Stimulated activated CD4-positive, alpha-beta T cell treated with anti-CD3 and anti-CD28 coated beads, Interleukin-12 subunit alpha, Interleukin-12 subunit beta, amount 100 ng/mL, for 24 hours (primary cell): ENCODE measurements around the gene ITPKA.

ENCODE experiments used
- DNase-seq, 2 experiments: peaks; one replicate each; pipeline ENCODE4 v3.0.0-alpha.2; 2020; ENCODE audit warnings: low read depth in 2 of 2

Gene ITPKA

GRCh38 chr15:41511331-41511898 lies 17.7 kb downstream of the ITPKA start:
- no peak for DNase-seq

DNA sequence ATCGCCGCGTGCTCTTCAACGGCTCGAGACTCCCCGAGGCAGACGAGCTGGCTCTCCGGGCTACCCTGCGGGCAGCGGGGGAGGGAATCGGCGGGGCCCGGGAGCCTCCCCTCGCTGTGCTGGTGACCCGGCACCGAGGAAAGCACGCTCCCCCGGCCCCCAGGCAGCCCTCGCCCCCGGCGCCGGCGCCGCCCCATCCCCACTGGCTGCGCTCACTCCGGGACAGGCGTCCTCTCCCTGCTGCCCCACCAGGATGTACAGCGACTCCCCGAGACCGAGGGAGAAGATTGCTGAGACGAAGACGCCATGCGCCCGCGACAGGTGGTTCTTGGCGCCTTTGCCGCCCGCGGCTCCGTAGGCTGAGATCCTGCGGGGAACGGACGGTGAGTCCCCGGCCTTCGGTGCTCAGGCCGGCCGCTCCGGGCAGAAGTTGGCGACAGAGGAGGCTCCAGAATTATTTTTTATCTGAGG lies 18.3 kb downstream of the ITPKA start:
- no peak for DNase-seq

- no peak for DNase-seq
Measured at GRCh38 chr15:41512512-41512939, 18.9 kb downstream of the ITPKA start.

- DNase-seq: no peak
Measured at GRCh38 chr15:41512940-41513505, 19.3 kb downstream of the ITPKA start.

DNA sequence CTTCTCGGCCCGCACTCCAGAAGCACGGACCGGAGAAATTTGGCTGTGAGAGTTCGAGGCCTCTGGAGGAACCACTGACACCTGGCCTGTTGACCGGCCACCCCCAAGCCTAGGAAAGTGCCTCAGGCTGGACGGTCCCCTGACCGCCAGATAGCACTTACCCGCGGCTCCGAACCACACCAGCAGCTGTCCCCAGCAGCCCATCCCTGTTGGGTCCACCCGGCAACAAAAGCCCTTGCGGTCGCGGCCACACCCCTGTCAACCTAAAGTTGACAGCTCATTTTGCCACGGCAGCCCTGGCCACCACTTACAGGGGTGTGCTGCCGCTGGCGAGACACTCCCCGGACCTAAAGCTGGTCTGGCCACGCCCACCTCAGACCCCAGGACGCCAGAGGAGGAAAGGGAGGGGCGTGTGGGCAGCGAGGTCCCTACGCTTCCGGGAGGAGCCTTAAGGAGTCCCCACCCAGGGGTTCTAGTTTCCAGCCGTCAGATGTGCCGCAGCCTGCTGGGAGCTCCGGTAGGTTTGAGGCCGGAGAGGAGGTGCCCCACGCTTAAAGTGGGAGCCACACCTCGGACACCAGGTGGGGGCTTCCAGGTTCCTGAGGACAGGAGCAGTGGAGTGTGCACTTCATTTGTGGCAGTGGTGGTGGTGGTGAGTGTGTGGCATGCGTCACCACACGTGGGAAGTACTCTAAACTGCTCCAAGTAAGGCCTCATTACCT lies 20.0 kb downstream of the ITPKA start, which contains the start of gene LTK:
TSS of gene LTK (minus strand) at position 322 of the 722 bp plus-strand sequence. CDS start at position 204, 118 bp downstream.
- DNase-seq: no peak

DNA sequence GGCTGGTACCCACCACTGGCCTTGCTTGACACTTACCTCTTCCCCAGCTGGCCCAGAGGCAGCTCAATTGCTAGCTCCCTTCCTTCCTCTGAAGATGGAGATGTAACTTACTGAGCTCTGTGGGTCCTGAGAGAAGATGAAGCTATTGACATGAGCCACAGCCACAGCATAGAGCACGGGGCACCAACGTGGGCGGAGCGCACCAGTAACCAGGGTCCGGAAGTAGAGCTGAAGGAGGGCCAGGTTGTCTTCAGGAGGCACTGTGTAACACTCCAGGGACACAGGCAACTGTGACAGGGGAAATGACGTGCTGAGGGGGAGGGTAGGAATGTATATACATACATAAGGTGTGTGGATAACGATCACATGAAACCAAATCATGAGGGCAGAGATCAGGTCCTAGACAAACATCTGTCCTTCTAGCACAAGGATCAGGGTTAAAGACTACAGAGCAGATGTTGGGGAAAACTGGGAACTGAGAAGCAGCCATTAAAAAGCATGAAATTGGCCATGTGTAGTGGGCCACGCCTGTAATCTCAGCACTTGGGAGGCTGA lies 24.3 kb downstream of the ITPKA start:
- DNase-seq: no peak

GRCh38 chr15:41520636-41521035 lies 27.0 kb downstream of the ITPKA start:
- no peak for DNase-seq

DNA sequence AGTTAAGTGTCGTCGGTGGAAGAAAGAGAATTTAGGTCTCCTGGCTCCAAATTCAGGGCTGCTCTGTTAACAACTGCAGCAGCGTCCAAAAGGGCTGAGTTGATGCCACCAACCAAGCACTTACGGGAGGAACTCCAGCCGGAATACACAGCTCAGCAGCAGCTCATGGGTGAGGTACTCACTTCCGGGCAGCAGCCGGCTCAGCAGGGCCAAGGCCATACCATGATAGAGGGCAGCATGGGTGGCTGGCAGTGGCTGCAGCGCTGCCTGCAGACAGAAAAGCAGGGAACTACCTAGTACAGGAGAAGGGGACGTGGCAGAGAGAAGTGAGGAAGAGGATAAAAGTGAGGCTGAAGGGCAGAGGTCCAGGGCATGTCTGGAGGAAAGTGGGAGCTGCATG lies 27.9 kb downstream of the ITPKA start:
- DNase-seq: no peak

GRCh38 chr15:41523097-41523496 lies 29.4 kb downstream of the ITPKA start:
- no peak for DNase-seq

DNA sequence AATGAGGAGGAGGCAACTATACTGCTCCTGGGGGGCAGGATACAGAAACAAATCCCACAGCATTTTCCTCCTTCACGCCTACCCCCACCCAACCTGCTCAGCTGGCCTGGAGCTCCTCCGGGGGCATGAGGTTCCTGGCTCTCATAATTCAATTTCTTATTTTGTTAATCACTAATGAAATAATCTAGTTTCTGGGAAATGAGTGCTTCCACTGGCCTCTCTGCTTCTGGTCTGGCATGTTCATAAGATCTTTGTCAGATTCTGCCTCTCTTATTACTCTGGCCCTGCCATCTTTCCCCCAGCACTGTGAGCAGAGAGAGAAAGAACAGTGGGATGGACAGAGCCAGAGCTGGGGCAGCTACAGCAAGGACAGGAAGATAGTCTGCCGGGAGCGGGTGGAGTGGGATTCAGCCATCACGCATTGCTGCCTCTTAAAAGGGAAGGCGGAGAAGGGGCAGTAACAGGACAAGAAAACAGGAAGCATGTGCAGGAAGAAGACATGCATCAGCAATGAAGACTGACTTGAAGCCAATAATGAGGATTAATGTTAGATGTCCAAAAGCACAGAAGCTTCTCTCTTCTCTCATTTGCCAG lies 36.8 kb downstream of the ITPKA start:
- no peak for DNase-seq

DNA sequence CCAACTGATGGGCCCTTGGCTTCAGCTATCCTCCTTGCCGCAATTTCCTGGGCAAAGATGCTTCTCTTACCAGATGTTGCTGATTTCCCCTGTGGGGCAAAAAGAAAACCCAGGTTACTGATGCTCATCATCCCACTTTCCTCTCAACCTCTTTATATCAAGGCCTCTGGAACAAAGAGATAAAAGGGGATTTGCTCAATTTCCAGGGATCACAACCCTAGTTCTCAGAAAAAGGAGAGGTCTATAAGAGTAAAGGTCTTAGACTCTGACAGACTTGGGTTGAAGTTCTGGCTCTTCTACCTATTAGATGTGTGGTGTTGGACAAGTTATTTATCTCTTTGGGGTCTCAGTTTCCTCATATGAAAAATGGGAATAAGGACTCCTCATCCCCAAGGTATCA lies 41.9 kb downstream of the ITPKA start:
- DNase-seq: no peak

DNA sequence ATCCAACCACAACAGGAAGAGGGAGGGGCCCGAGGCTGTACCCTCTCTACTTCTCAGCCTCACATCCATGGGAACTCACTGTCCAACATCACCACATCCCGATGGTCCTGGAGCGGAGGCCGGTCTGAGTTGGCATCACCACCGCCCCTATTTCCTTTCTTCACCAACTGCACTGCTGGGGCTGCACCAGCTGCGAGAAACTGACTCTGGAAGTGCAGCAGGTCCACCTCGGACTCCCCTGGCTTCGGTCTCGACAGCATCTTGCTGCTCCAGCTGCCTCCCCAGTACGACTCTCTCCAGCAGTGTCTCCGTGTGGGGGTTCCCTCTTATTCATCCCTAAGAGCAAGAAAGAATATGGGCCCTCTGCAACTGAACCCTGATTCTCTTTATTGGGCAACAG lies 43.2 kb downstream of the ITPKA start:
- no peak for DNase-seq

DNA sequence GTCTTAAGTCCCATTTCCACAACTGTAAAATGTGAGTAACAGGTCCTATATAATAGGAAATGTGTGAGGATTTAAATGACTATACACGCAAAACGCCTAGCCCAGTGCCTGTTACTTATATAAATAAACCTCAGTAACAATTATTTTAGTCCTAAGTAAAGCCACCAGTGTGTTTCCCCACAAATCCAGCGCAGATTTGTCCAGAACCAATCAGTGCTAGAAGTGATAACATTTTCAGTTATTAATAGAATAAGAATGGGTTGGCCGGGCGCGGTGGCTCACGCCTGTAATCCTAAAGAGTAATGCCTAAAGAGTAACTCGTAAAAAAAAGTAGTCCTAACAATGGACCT lies 49.8 kb downstream of the ITPKA start:
- DNase-seq: no peak

DNA sequence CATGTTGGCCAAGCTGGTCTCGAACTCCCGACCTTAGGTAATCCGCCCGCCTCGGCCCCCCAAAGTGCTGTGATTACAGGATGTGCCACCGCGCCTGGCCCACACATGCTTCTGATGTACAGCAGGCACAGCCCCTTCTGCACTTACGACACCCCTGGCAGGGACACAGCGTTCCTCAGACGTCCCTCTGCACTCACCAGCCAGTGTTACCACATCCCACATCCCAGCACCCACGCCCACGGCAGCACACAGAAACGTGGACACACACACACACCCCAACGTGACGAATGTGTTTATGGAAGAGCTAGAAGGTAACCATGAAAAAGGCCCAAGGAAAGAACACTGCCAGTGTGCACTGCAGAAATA lies 51.0 kb downstream of the ITPKA start:
- no peak for DNase-seq

DNA sequence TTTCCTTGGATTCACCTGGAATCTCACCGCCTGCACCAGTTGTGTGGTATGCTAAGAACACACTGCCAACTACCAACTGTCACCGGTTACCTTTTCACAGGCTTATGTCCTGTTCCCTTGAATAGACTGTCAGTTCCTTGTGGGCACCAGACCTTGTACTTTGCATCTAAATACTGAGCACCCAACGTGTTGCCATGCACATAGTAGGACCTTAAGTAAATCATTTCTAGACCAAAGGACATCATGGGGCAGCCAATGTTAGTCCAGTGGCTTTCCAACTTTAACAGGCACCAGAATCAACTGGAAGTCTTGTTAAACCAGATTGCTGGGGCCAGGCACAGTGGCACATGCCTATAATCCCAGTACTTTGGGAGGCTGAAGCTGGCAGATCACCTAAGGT lies 51.5 kb downstream of the ITPKA start:
- DNase-seq: no peak

- DNase-seq: no peak
Measured at GRCh38 chr15:41546851-41547786, 53.4 kb downstream of the ITPKA start.

GRCh38 chr15:41550066-41550775 lies 56.5 kb downstream of the ITPKA start:
- DNase-seq: no peak
